ENCODE data around the gene SMPD4.
"Not testable (repeated sequence)": the region's sequence is repeated elsewhere in the genome, so short reads cannot be mapped to it uniquely, and the experiment has no call there.

SMPD4 gene

DNA sequence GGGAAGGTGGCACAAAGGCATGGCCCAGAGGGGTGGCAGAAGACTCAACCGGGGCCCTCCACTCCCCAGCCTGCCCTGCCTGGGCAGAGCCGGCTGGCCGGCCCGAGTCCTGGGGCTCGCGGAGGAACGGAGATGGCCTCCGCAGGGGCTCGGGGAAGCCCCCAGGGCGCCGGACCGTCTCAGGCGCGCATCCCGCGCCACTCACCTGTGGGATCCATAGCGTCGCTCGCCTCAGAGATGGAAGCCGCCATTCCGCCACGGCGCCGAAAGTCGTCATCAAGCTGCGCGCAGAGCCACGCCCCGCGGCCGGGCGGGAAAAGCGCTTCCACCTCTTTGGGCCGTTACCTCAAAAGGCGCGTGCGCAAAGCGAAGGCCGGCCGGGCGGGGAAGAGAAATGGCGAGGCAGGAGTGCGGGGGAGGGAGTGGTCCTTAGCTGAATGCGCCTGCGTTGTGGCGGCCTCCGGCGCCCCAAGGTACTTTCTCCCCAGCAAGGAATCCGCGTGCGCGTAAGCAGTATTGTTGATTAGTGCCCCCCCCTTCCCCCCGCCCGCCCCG, at the start of gene SMPD4:
Gene SMPD4 (minus strand): TSS at position 278 of the 555 bp plus-strand sequence. CDS start 5,010 bp downstream, outside the sequence.
- peak; percentile 85 to 89 for DNase-seq

DNA sequence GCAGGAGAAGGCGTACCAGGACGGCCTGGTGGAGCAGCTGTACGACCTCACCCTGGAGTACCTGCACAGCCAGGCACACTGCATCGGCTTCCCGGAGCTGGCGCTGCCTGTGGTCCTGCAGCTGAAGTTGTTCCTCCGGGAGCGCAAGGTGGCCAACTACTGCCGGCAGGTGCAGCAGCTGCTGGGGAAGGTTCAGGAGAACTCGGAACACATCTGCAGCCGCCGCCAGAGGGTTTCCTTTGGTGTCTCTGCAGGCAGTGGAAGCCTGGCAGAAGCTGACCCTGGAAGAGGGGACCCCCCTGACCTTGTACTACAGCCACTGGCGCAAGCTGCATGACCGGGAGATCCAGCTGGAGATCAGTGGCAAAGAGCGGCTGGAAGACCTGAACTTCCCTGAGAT, 49.5 kb upstream of the SMPD4 start:
- not testable (repeated sequence) for DNase-seq

- DNase-seq: not testable (repeated sequence)
These were observed 49.0 kb upstream of the SMPD4 start for GRCh38 chr2:130230376-130230775.

- not testable (repeated sequence) for DNase-seq
These were observed 47.7 kb upstream of the SMPD4 start for GRCh38 chr2:130229161-130229510.

DNA sequence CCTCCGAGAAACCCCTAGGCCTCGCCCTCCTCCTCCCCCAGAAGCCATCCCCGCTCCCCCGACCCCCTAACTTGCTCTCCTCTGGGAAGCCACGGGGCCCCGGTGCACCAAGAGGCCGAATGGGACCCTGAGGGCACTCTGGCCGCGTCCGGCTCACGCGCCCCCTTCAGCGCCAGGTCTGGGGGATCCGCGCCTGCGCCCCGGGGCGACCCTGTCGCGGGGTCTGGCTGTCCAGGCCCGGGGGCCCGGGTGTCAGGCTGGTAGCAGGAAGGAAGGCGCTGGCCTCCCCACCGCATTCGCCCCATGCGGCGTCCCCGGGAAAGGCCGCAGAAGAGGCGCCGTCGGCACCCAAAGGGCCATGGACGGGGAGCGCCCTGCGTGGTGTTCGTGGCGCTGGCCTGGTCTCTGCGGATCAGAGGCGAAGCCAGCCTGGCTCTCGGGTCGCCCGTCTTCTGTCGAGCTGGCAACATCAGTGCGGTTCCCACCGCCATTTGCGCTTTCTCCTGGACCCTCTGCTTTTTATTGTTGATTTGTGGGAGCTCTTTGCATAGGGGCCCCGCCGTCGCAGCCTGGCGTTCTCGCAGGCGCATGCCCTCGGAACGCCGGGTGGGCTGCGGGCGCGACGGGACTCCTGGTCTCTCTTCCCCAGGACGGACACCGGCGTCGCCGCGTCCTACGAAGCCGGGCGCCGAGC, 47.2 kb upstream of the SMPD4 start:
- DNase-seq: not testable (repeated sequence)

- DNase-seq: not testable (repeated sequence)
These were observed 46.6 kb upstream of the SMPD4 start for GRCh38 chr2:130228005-130228404.

- DNase-seq: not testable (repeated sequence)
These were observed 41.1 kb upstream of the SMPD4 start for GRCh38 chr2:130222523-130222922.

DNA sequence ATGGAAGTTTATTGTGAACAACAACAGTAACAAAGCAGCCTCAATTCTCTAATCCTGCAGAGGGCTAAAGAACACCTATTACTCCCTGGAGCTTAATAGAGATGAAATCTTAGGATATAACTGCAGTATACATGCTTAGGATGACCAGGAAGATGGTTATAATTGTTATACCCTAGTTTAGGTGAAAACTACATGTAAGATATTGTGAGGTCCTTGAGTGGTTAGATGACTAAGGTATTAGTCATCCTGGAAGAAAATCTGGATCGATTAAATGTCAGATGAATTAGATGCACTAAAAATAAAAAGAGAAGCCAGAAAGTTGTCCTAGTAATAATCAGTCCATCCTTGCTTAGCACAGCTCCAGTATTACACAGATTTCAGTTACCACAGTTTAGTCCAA, 39.1 kb upstream of the SMPD4 start:
- DNase-seq: not testable (repeated sequence)

DNA sequence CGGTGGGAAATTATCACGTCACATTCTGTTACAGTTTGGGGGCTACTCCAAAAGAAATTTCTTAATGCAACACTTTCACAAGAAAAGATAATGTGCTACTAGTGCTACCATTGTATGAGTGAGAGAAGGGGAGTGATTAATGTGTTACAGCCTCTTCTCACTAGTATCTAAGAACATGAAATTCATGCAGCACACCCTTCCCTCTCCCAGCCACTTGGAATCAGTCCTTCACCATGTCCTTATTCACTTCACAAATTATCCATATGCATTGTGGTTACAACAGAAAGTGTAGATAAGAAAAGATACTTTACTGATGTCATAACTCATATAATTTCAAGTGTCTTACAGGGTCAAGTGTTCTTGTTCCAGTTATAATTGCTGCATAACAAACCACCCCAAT, 37.7 kb upstream of the SMPD4 start:
- not testable (repeated sequence) for DNase-seq

DNA sequence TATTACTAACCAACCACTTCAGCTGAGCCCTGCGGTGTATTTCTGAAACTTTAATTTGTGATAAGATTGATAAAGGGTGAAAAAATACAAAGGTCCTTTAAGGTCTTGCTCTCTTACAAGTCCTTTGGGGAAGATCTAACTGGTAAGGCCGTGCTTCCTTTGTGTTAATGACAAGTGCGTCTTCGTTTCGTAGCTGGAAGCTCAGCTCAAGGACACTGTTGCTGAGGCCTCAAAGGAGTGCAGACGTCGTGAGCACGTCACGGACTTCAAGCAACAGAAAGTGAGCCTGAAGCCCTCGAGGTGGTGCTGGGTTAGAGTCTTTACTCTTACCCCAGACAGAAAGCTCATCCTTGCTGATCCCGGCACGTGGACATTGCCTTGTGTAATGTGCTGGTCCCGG, 25.6 kb upstream of the SMPD4 start:
- DNase-seq: not testable (repeated sequence)

DNA sequence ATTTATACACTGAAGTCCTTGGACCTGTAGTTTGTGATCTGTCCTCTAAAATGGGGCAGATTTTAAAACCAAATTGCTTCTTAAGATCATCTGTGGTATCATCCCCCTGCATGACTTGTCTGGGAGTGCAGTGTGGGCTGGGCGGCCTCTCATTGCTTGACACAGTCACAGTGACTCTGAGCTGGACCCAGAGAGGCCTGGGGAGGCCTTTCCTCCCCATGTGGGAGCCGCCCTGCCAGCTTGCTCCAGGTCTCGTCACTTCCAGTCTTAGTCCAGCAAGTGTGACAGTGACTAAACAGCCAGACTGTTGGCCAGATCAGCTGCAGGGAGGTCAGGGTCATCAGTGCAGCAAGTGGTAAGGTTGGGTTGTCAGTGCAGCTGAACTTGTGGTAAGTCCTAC, 21.7 kb upstream of the SMPD4 start:
- not testable (repeated sequence) for DNase-seq

GRCh38 chr2:130202518-130202917, 21.1 kb upstream of the SMPD4 start:
- DNase-seq: not testable (repeated sequence)

GRCh38 chr2:130198343-130198742, 16.9 kb upstream of the SMPD4 start, which contains the start of gene TUBA3E:
Gene TUBA3E, minus strand, starts transcription at chr2:130198439. Its CDS starts 79 bp downstream, at chr2:130198360.
- no peak for DNase-seq

DNA sequence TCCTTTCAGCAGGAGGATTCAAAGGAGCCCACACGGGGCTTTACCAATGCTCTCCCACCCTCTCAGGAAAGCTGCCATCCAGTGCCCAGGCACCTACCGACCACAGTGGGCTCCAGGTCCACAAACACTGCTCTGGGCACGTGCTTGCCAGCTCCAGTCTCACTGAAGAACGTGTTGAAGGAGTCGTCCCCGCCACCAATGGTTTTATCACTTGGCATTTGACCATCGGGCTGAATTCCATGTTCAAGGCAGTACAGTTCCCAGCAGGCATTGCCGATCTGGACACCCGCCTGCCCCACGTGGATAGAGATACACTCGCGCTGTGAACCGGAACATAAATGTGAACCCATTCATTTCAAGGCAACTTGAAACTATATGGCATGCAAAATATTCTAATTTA, 14.7 kb upstream of the SMPD4 start:
- not testable (repeated sequence) for DNase-seq

GRCh38 chr2:130195089-130195635, 13.8 kb upstream of the SMPD4 start:
- not testable (repeated sequence) for DNase-seq

DNA sequence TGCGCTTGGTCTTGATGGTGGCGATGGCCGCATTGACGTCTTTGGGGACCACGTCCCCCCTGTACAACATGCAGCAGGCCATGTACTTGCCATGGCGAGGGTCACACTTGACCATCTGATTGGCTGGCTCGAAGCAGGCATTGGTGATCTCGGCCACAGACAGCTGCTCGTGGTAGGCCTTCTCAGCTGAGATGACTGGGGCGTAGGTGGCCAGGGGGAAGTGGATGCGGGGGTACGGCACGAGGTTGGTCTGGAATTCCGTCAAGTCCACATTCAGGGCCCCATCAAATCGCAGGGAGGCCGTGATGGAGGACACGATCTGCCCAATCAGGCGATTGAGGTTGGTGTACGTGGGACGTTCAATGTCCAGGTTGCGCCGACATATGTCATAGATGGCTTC, 12.4 kb upstream of the SMPD4 start:
- DNase-seq: not testable (repeated sequence)

DNA sequence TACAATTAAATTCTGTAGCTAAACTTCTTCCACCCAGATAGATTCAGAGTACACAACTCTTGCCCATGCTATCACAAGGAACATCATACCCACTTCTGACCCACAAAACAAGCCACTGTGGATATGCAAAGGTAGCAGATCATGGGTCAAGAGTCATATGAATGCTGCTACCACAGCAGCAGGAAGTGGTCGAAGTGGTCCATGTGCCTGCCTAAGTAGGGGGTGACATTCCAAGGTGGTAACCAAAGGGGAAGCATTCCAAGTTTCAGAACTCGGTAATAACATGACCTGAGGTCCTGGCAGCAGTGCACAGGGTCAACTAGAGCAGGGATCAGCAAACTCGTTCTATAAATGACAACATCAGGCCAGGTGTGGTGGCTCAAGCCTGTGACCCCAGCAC, 11.0 kb upstream of the SMPD4 start:
- not testable (repeated sequence) for DNase-seq

- DNase-seq: not testable (repeated sequence)
These were observed 9.9 kb upstream of the SMPD4 start for GRCh38 chr2:130191319-130191718.

DNA sequence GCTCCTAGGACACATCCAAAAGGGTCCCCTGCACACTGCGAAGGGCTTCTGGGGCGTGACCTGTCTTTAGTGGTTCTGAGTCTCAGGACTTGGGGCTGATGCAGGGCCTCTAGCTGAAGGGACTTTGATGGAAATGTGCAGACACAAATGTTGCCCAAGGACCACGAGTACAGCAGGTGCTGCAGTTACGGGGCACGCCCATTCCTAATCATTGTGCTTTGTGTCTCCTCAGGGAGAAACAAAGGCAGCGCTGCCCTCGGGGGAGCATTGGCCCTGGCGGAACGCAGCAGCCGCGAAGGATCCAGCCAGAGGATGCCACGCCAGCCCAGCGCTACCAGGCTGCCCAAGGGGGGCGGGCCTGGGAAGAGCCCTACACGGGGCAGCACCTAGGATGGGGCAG, 8.8 kb upstream of the SMPD4 start:
- no peak for DNase-seq

GRCh38 chr2:130188958-130189357, 7.6 kb upstream of the SMPD4 start:
- not testable (repeated sequence) for DNase-seq

- DNase-seq: not testable (repeated sequence)
These were observed 6.7 kb upstream of the SMPD4 start for GRCh38 chr2:130187859-130188792.

GRCh38 chr2:130187268-130187667, 5.9 kb upstream of the SMPD4 start:
- no peak for DNase-seq

DNA sequence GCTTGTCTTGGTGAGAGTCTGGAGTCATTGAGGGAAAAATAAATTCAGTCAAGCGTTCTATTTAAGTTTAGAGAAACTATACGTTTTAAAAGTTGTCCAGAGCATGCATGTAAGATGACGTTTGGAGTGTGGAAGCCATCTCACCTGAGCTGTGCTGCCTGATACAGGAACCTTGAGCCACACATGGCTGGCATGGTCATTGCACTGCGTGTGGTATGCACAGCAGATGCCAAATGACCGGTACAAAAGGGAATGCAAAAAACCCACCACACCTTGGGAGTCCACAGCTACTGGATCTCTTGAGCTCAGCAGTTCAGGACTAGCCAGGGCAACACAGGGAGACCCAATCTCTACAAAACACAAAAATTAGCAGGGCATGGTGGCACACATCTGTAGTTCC, 5.0 kb upstream of the SMPD4 start:
- DNase-seq: no peak

All from SW 1271 (cell line).